MM.1S (cell line): ENCODE results near the gene GRIN3B.
A peak's percentile ranks its signal among the peaks of the same experiment; 100 is the strongest.
"Not testable (repeated sequence)": the region's sequence is repeated elsewhere in the genome, so short reads cannot be mapped to it uniquely, and the experiment has no call there.

Experiments used
- DNase-seq: peaks from one replicate; pipeline ENCODE4 v3.0.0-alpha.2; 2015
- H2AFZ ChIP-seq: fragments of 300-600 bp; sonication (generic); 2 replicates; pipeline ENCODE4 v1.6.0; 2016; ENCODE audit warnings: antibody characterized with exemption, low read length
- H3F3A ChIP-seq: fragments of 300-600 bp; sonication (generic); 2 replicates; pipeline ENCODE4 v1.6.1; 2016; ENCODE audit warnings: mild to moderate bottlenecking, antibody characterized with exemption, low read length, moderate library complexity, mixed read lengths; ENCODE audit not compliant: insufficient read depth
- H3K27ac ChIP-seq: fragments of 300-600 bp; sonication (generic); 2 replicates; pipeline ENCODE4 v1.5.1; 2016; ENCODE audit warnings: mild to moderate bottlenecking, low read length
- H3K27me3 ChIP-seq: fragments of 300-600 bp; sonication (generic); replicated peaks from 2 replicates; pipeline ENCODE4 v1.6.0; 2016; ENCODE audit warnings: low read length; ENCODE audit not compliant: insufficient read depth
- H3K36me3 ChIP-seq: fragments of 300-600 bp; sonication (generic); replicated peaks from 2 replicates; pipeline ENCODE4 v1.6.1; 2016; ENCODE audit warnings: mild to moderate bottlenecking, low read length, mixed read lengths; ENCODE audit not compliant: insufficient read depth
- H3K4me1 ChIP-seq: fragments of 300-600 bp; sonication (generic); 2 replicates; pipeline ENCODE4 v1.6.1; 2016; ENCODE audit warnings: low read length, mixed read lengths
- H3K4me2 ChIP-seq: fragments of 300-600 bp; sonication (generic); 2 replicates; pipeline ENCODE4 v1.6.0; 2016; ENCODE audit warnings: low read depth, low read length
- H3K4me3 ChIP-seq: fragments of 300-600 bp; sonication (generic); 2 replicates; pipeline ENCODE4 v1.5.1; 2016; ENCODE audit warnings: low read length, mixed read lengths
- H3K79me2 ChIP-seq: fragments of 300-600 bp; sonication (generic); 2 replicates; pipeline ENCODE4 v1.6.1; 2016; ENCODE audit warnings: mixed run types, low read length, mixed read lengths
- H3K9ac ChIP-seq: fragments of 300-600 bp; sonication (generic); 2 replicates; pipeline ENCODE4 v1.6.1; 2016; ENCODE audit warnings: low read length, mixed read lengths
- H3K9me2 ChIP-seq: fragments of 300-600 bp; sonication (generic); replicated peaks from 2 replicates; pipeline ENCODE4 v1.6.1; 2016; ENCODE audit warnings: mild to moderate bottlenecking, low read length, mixed read lengths; ENCODE audit not compliant: insufficient read depth
- H3K9me3 ChIP-seq: fragments of 300-600 bp; sonication (generic); replicated peaks from 2 replicates; pipeline ENCODE4 v1.6.1; 2016; ENCODE audit warnings: mild to moderate bottlenecking, low read length, mixed read lengths; ENCODE audit not compliant: insufficient read depth
- H4K20me1 ChIP-seq: fragments of 300-600 bp; sonication (generic); 2 replicates; pipeline ENCODE4 v1.6.1; 2016; ENCODE audit warnings: mild to moderate bottlenecking, low read length, moderate library complexity, mixed read lengths; ENCODE audit not compliant: insufficient read depth
- CTCF ChIP-seq: fragments of 300-600 bp; sonication (generic); IDR thresholded peaks from 2 replicates; pipeline ENCODE4 v1.5.1; 2016; ENCODE audit warnings: antibody characterized with exemption, low read length, mixed read lengths
- EZH2 ChIP-seq: fragments of 300-600 bp; sonication (generic); optimal IDR thresholded peaks from 2 replicates; pipeline ENCODE3; 2017; ENCODE audit warnings: low read depth, mild to moderate bottlenecking, antibody characterized with exemption, low read length, mixed read lengths
- EZH2phosphoT487 ChIP-seq: fragments of 300-600 bp; sonication (generic); IDR thresholded peaks from 2 replicates; pipeline ENCODE4 v1.6.1; 2018; ENCODE audit warnings: antibody characterized with exemption, low read length

GRIN3B gene

DNA sequence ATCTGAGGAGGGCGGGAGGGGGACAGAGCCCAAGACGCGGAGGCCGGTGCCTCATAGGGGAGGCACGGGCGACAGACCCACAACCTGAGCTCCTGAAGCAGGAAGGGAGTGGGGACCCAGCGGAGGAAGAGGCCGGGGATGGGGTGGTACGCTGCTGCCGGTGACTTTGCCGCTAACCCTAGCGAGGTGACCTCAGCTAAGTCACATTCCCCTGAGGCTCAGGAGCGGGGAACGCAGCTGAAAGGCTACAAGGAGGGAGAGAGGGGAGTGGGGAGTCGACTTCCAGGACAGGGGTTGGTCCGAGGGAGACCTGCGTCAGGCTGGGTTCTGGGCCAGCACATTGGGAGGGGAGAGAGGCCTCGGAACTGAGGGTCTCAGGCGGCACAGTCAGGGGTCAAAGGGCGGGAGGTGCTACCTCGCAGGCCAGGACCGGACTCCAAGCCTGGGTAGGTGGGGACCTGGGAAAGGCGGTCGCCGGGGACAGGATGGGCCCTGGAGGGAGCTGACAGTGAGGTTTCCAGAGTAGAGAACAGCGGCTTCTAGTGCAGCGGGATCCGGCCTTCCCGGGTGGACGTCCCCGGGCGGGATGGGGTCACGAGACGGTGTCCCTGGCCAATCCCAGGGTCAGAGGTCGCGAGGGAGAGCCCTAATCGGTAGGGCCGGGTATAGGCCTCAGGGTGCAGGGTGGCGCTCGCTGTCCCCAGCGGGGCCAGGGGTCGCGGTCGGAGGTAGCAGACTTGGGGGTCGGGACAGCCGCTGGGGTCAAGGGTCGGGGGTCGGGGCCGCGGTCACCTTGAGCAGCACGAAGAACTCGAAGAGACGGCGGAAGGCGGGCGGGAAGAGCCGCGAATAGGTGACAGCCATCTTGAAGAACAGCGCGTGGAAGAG is 20.0 kb downstream of the GRIN3B start:
- H2AFZ ChIP-seq = no peak overlapping the region
- no peaks in the 10 kb centered on the region for H3K9me2 ChIP-seq
- TF ChIP-seq EZH2 (no peak), CTCF (no peak), EZH2phosphoT487 (no peak)
- H3K36me3 ChIP-seq = no peaks in the 10 kb centered on the region
- peaks cover 30% of the 10 kb centered on the region for H3F3A ChIP-seq
- H4K20me1 ChIP-seq = peaks cover 25% of the 10 kb centered on the region
- H3K9me3 ChIP-seq = no peaks in the 10 kb centered on the region
- peak overlapping the region; percentile 47 for H3K27ac ChIP-seq
- H3K4me3 ChIP-seq = peak overlapping the region; percentile 97
- peak overlapping the region; percentile 92 for H3K9ac ChIP-seq
- peak; percentile 44 for DNase-seq
- peaks cover 43% of the 10 kb centered on the region for H3K4me1 ChIP-seq
- peak overlapping the region; percentile 73 for H3K4me2 ChIP-seq
- no peaks in the 10 kb centered on the region for H3K27me3 ChIP-seq
- H3K79me2 ChIP-seq = peaks cover 55% of the 10 kb centered on the region

DNA sequence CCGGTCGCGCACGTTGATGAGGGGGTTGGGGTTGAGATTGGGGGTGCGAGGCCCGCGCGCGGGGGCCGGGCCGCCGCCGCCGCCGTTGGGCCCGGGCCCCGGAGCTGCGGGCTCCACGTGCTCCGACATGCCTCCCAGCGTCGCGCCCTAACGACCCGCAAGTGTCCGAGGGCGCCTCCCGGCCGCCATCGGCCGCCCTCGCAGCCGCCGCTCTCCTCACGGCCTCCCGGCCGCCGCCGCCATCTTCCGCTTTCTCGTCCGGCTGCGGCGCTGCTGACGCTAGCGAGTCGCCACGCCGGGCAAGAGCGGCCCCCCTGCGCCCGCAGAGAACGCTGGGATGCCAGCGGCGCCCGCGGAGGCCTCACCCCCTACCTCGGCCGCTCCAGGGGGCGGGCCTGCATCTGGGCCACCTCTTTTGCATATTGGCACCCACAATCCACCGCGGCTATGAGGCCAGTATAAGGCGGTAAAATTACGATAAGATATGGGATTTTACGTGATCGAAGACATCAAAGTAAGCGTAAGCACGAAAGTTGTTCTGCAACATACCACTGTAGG is 20.7 kb downstream of the GRIN3B start, which contains the start of gene TMEM259:
TSS of gene TMEM259 (minus strand) at position 256 of the 558 bp plus-strand sequence. CDS start at position 129, 127 bp downstream.
- Histone ChIP-seq H3K4me2 (peak within 1 kb of the TSS; percentile 73), H4K20me1 (peaks cover 25% of the 10 kb centered on the region), H3K27ac (peak within 1 kb of the TSS; percentile 63), H2AFZ (no peak within 1 kb of the TSS; the same call in 1 of the 2 replicates), H3F3A (peaks cover 35% of the 10 kb centered on the region), H3K9me2 (no peaks in the 10 kb centered on the region), H3K36me3 (no peaks in the 10 kb centered on the region), H3K4me1 (peaks cover 39% of the 10 kb centered on the region), H3K9me3 (no peaks in the 10 kb centered on the region), H3K27me3 (no peaks in the 10 kb centered on the region), H3K79me2 (peaks cover 48% of the 10 kb centered on the region), H3K9ac (peak within 1 kb of the TSS; percentile 92), H3K4me3 (peak within 1 kb of the TSS; percentile 97)
- DNase-seq = peak; percentile 98
- TF ChIP-seq CTCF = no peak
- no peak for TF ChIP-seq EZH2
- TF ChIP-seq EZH2phosphoT487 = no peak

- peaks cover 43% of the 10 kb centered on the region for H3F3A ChIP-seq
- H3K9me2 ChIP-seq, H3K9me3 ChIP-seq, H3K27ac ChIP-seq, H3K36me3 ChIP-seq, H2AFZ ChIP-seq, DNase-seq, H3K9ac ChIP-seq, H3K4me2 ChIP-seq, H4K20me1 ChIP-seq, H3K27me3 ChIP-seq, H3K4me3 ChIP-seq: not testable (repeated sequence)
- peaks cover 13% of the 10 kb centered on the region for H3K4me1 ChIP-seq
- peaks cover 42% of the 10 kb centered on the region for H3K79me2 ChIP-seq
Observed at GRCh38 chr19:1023883-1024188, 23.6 kb downstream of the GRIN3B start.

DNA sequence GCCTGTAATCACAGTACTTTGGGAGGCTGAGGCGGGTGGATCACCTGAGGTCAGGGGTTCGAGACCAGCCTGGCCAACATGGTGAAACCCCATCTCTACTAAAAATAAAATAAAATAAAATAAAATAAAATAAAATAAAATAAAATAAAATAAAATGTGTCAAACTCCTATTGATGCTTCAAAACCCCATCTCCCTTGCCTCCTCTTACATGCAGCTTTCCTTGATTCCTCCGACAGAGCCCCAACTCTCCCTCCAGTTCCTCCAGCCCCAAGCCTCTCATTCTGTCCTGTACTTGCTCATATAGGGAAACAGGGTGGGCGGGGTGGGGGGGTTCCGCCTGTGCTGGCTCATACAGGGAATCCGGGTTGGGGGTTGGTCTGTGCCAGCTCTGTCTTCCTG is 24.9 kb downstream of the GRIN3B start:
- not testable (repeated sequence) for H4K20me1 ChIP-seq, H3K9me3 ChIP-seq, H3K4me1 ChIP-seq, H2AFZ ChIP-seq, H3K27me3 ChIP-seq, H3K4me2 ChIP-seq, H3K27ac ChIP-seq, H3K9ac ChIP-seq, H3K36me3 ChIP-seq, DNase-seq, H3K9me2 ChIP-seq, H3K4me3 ChIP-seq
- peaks cover 40% of the 10 kb centered on the region for H3K79me2 ChIP-seq
- H3F3A ChIP-seq = peaks cover 38% of the 10 kb centered on the region
